Esophagus (tissue), 2 donors: ENCODE data around the gene NEB. TPM values are rescaled to one million over a fixed set of nuclear protein-coding genes. Genes with fewer than 3 reads are reported as not detected.
"Not testable (repeated sequence)": the region's sequence is repeated elsewhere in the genome, so short reads cannot be mapped to it uniquely, and the experiment has no call there.

Source experiments
- H3K27ac ChIP-seq, 2 donors: one replicate each; pipeline ENCODE4 v1.5.1; 2013; ENCODE audit warnings: low read depth in 2 of 2, mild to moderate bottlenecking in 2 of 2, inconsistent platforms in 1 of 2, low read length in 1 of 2, moderate library complexity in 1 of 2
- H3K27me3 ChIP-seq, 2 donors: one replicate each; pipeline ENCODE4 v1.6.1; 2013; ENCODE audit warnings: low read length in 2 of 2, control low read depth in 1 of 2, mild to moderate bottlenecking in 1 of 2; ENCODE audit not compliant: insufficient read depth in 2 of 2, control insufficient read depth in 1 of 2
- H3K36me3 ChIP-seq, 2 donors: one replicate each; pipeline ENCODE4 v1.6.1; 2013; ENCODE audit warnings: low read length in 1 of 2; ENCODE audit not compliant: control insufficient read depth in 2 of 2, insufficient read depth in 2 of 2
- H3K4me1 ChIP-seq, 2 donors: one replicate each; pipeline ENCODE4 v1.6.1; 2013; ENCODE audit warnings: low read length in 1 of 2; ENCODE audit not compliant: control insufficient read depth in 2 of 2, insufficient read depth in 2 of 2
- H3K4me3 ChIP-seq, 2 donors: one replicate each; pipeline ENCODE4 v1.5.1; 2013; ENCODE audit warnings: low read length in 2 of 2, mild to moderate bottlenecking in 2 of 2, low read depth in 1 of 2, moderate library complexity in 1 of 2
- H3K9me3 ChIP-seq, 2 donors: one replicate each; pipeline ENCODE4 v1.6.1; 2013; ENCODE audit warnings: mild to moderate bottlenecking in 2 of 2, low read depth in 1 of 2, low read length in 1 of 2, moderate library complexity in 1 of 2; ENCODE audit not compliant: control insufficient read depth in 2 of 2, insufficient read depth in 1 of 2
- WGBS, 2 donors: extraction: QIAGEN DNeasy Blood & Tissue Kit; methylation state at CpG; one replicate each; pipeline ENCODE4 v1.1.7; 2013; 5-methylcytosine and 5-hydroxymethylcytosine counted together
- polyA plus RNA-seq, 2 donors: library from polyadenylated mRNA; stranded (reverse); fragments of 200-250 nt; gene quantifications; one replicate each; pipeline ENCODE4 v1.2.3, GENCODE V29; 2013
- donor health status: healthy with polysubstance abuse.
- donor health status: Bipolar disorder and iron deficiency.

The NEB gene
- polyA plus RNA-seq, 2 donors = 0.33 to 0.49 TPM

- WGBS, 2 donors = 82 to 90% methylated on average over 5 of the region's 5 CpGs
- no peaks in the 10 kb centered on the region for H3K4me1 ChIP-seq
- no peaks in the 10 kb centered on the region for H3K36me3 ChIP-seq
- H3K4me3 ChIP-seq = no peak overlapping the region
- H3K27ac ChIP-seq = no peak overlapping the region
- no peaks in the 10 kb centered on the region for H3K27me3 ChIP-seq
- H3K9me3 ChIP-seq = no peaks in the 10 kb centered on the region
These were observed 120.1 kb downstream of the NEB start for GRCh38 chr2:151614159-151614558.

- H3K4me1 ChIP-seq = no peaks in the 10 kb centered on the region
- no peaks in the 10 kb centered on the region for H3K9me3 ChIP-seq
- 58 to 66% methylated on average over 1 of the region's 1 CpG for WGBS, 2 donors
These were observed 122.9 kb downstream of the NEB start for GRCh38 chr2:151611351-151611750.

GRCh38 chr2:151610310-151610709, 124.0 kb downstream of the NEB start:
- 90% methylated on average over 4 of the region's 4 CpGs for WGBS, 2 donors
- Histone ChIP-seq H3K4me3 (no peak overlapping the region), H3K36me3 (no peaks in the 10 kb centered on the region), H3K4me1 (no peaks in the 10 kb centered on the region), H3K27me3 (no peaks in the 10 kb centered on the region), H3K9me3 (no peaks in the 10 kb centered on the region), H3K27ac (no peak overlapping the region)

More at GRCh38 chr2:151611351-151611750, 122.9 kb downstream of the NEB start:
- Histone ChIP-seq H3K27ac (no peak overlapping the region), H3K36me3 (no peaks in the 10 kb centered on the region), H3K27me3 (no peaks in the 10 kb centered on the region), H3K4me3 (no peak overlapping the region)

- 93 to 96% methylated on average over 4 of the region's 4 CpGs for WGBS, 2 donors
These were observed 124.6 kb downstream of the NEB start for GRCh38 chr2:151609705-151610104.

GRCh38 chr2:151607459-151608424, 126.5 kb downstream of the NEB start:
- WGBS, 2 donors = no CpG with 5 or more reads among the region's 6 CpGs
- H3K36me3 ChIP-seq, H3K27ac ChIP-seq, H3K27me3 ChIP-seq, H3K4me3 ChIP-seq, H3K9me3 ChIP-seq, H3K4me1 ChIP-seq: not testable (repeated sequence)

More at GRCh38 chr2:151609705-151610104, 124.6 kb downstream of the NEB start:
- no peaks in the 10 kb centered on the region for H3K27me3 ChIP-seq
- no peaks in the 10 kb centered on the region for H3K4me1 ChIP-seq
- H3K9me3 ChIP-seq = no peaks in the 10 kb centered on the region
- no peak overlapping the region for H3K4me3 ChIP-seq
- H3K36me3 ChIP-seq = no peaks in the 10 kb centered on the region
- no peak overlapping the region for H3K27ac ChIP-seq

- WGBS, 2 donors = 38 to 70% methylated on average over 1 of the region's 2 CpGs
- H3K36me3 ChIP-seq, H3K4me3 ChIP-seq: not testable (repeated sequence)
These were observed 130.7 kb downstream of the NEB start for GRCh38 chr2:151603530-151603929.

GRCh38 chr2:151602402-151602801, 131.9 kb downstream of the NEB start:
- not testable (repeated sequence) for H3K36me3 ChIP-seq, H3K4me3 ChIP-seq, H3K4me1 ChIP-seq, H3K27ac ChIP-seq, H3K9me3 ChIP-seq, H3K27me3 ChIP-seq
- WGBS, 2 donors = no CpG with 5 or more reads among the region's 5 CpGs

More at GRCh38 chr2:151603530-151603929, 130.7 kb downstream of the NEB start:
- H3K27me3 ChIP-seq, H3K4me1 ChIP-seq, H3K27ac ChIP-seq, H3K9me3 ChIP-seq: not testable (repeated sequence)

- not testable (repeated sequence) for H3K27me3 ChIP-seq, H3K4me1 ChIP-seq, H3K4me3 ChIP-seq, H3K9me3 ChIP-seq, H3K27ac ChIP-seq, H3K36me3 ChIP-seq
- WGBS, 2 donors = no CpG with 5 or more reads among the region's 4 CpGs
These were observed 132.5 kb downstream of the NEB start for GRCh38 chr2:151601803-151602202.

- WGBS, 2 donors = no CpG with 5 or more reads among the region's 4 CpGs
These were observed 137.2 kb downstream of the NEB start for GRCh38 chr2:151596903-151597608.

More at GRCh38 chr2:151596903-151597608, 137.2 kb downstream of the NEB start:
- not testable (repeated sequence) for H3K36me3 ChIP-seq, H3K27ac ChIP-seq, H3K4me3 ChIP-seq, H3K9me3 ChIP-seq, H3K4me1 ChIP-seq, H3K27me3 ChIP-seq
